Activated CD8-positive, alpha-beta memory T cell treated with anti-CD3 and anti-CD28 coated beads for 24 hours (primary cell): ENCODE data around the gene LRRC58.
"Not testable (repeated sequence)": the region's sequence is repeated elsewhere in the genome, so short reads cannot be mapped to it uniquely, and the experiment has no call there.

ENCODE experiments used
- DNase-seq: peaks from one replicate; pipeline ENCODE4 v3.0.0-alpha.2; 2020

Gene LRRC58

DNA sequence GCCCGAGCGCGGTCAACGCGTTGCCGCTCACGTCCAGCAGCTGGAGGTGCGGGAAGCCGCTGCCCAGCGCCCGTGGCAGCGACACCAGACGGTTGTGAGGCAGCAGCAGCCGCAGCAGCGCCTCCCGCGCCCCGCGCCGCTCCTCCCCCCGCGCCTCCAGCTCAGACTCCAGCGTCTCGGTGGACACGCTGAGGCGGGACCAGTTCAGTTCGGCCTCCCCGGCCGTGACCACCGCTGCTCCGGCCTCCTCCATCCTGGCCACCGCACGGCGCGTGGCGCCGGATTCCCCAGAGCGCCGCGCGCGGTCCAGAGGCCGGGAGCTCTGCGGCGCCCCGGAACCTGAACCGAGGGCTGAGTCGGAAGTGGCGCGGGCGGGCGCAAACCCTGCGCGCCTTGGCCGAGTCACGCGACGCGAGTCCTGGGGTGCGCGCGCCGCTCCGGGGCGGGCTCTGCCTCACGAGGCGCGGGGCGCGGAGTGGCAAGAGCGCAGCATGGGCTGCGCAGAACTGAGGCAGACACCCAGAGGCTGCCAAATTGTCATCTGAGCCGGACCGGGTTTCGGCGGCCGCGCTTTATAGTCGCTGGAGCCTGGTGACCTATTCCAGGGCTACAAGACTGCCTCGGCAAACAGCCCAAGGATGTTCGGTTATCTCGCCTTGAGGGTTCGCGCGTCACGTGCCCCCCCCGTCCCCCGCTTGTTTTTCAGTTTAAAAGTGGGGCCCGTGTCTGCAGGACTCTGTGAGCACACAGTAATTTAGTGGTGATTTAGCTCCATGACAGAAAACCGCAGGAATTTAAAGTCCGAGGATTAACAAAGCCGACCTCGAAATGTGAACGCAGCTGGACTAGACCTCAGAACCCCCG, at the start of gene LRRC58:
Gene LRRC58, minus strand, starts transcription at position 364 of the 864 bp plus-strand sequence. Its CDS starts 111 bp downstream, at position 253.
- DNase-seq, result peak; percentile 95

DNA sequence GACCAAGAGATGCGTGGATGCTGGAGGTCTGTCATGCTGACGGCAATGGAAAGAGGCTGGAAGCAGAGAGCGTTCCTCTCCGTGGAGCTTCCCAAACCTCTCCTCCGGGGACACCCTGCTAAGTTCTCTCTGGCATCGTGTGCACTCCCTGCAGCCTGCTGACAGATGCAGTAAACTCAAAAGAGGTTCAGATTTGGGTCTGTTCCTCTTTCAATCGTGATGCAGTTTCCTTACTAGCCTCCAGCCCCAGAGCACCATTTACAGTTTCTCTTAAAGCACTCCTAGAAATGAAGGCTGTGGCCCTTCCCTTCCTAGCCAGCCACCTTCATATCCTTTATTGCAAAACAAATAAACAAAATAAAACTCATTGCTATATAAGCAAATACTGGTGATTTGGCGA, 47.3 kb upstream of the LRRC58 start:
- no peak for DNase-seq

DNA sequence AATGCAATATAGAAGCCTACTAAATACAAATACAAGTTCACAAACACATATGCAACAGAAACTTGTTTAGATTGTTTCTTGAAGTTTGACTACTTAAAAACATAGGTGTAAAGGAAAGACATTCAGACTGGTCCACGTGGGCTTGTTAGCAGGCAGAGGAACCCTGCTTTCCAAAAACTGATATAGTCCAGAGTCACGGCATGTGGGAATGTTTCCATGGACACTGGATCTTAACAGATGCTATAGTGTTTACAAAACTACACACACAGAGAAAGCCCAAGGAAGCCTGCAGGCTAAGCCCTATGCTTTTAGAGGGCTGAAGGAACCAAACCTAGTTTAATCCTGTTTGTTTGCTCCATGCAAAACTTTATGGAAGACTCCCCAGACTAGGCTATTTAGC, 45.2 kb upstream of the LRRC58 start:
- DNase-seq, result no peak

DNA sequence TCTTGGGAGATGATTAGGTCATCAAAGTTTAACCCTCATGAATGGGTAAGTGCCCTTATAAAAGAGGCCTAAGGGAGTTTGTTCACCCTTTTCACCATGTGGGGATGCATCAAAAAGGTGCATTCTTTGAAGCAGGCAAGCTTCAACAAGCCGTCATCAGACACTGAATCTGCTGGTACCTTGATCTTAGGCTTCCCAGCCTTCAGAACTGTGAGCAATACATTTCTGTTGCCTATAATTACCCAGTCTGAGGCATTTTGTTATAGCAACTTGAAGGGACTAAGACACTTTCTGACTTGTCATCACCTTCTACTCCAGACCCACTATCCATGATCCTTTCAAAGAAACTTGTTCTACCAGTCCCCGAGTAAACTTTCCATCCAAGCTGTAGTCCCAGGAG, 44.6 kb upstream of the LRRC58 start:
- no peak for DNase-seq

GRCh38 chr3:120393243-120393642, 44.1 kb upstream of the LRRC58 start:
- no peak for DNase-seq

GRCh38 chr3:120382941-120383447, 33.8 kb upstream of the LRRC58 start:
- DNase-seq, result no peak

GRCh38 chr3:120381503-120381902, 32.3 kb upstream of the LRRC58 start:
- DNase-seq, result no peak

GRCh38 chr3:120377948-120378347, 28.8 kb upstream of the LRRC58 start:
- DNase-seq, result not testable (repeated sequence)

GRCh38 chr3:120370463-120370862, 21.3 kb upstream of the LRRC58 start:
- DNase-seq, result no peak

DNA sequence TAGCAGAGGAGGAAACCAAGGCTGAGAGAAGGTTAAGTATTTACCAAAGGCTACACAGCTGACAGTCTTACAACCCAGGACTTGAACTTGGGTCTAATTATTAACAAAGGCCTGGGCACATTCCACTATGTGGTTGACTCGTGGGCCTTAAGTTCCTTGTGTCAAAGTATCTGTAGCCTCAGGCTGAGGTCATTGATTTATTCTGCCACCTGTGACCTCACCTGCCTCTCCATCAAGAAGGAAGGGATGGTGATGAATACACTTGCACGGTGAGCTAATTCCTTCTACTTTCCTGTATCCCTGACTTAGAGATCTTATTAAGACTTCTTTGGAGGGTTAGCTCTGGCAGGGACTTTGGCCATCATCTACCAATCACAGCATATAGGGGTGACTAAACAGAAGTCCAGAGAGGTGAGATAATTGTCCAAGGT, 19.9 kb upstream of the LRRC58 start:
- no peak for DNase-seq

- DNase-seq, result no peak
These were observed 19.0 kb upstream of the LRRC58 start for GRCh38 chr3:120368172-120368571.

- DNase-seq, result no peak
These were observed 15.7 kb upstream of the LRRC58 start for GRCh38 chr3:120364821-120365220.

- DNase-seq, result no peak
These were observed 14.9 kb upstream of the LRRC58 start for GRCh38 chr3:120364101-120364500.

DNA sequence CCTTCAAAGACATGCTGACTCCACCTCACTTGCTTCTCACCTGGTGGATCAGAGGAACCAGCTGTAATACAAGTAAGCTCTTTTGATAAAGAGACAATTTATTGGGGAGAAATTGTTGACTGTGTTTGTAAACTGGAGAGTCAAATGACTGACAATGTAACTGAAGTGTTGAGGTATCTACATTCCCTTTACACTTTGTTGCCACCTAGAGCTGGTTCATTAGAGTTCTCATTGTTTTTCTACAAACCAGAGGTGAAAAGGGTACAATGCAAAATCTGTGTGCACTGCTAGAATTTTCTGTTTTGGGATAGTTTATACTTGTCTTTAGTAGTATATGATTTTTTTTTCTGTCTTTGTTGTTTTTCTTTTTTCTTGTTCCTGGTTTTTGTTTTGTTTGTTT, 8.7 kb upstream of the LRRC58 start:
- DNase-seq, result no peak

DNA sequence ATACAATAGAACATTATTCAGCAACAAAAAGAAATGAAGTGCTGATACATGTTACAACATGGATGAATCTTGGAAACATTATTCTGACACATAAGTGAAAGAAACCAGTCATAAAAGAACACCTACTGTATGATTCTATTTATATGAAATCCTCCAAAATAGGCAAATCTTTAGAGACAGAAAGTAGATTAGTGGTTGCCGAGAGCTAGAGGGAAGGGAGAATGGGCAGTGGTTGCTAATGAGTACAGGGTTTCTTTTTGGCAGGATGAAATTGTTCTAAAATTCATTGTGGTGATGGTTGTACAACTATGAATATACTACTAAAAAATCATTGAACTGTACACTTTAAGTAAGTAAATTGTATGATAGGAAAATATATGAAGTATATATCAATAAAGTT, 6.3 kb upstream of the LRRC58 start:
- DNase-seq, result no peak

DNA sequence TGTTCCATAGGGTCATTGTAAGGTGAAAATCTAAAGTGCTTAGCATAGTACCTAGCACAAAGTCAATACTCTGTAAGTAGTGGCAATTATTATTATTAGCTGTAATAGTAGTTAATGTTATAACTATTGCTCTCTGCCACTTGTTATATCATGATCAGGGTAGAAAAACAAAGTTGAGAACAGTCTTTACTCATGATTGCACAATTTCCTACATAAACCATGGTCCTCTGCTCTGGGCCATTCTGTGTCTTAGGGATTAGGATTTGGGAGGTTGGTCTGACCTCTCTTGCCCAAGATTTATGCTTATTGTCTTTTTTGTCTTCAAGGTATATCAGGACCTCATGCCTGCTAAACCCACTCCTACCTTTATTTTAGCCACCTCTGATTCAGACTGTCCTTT, 4.3 kb upstream of the LRRC58 start:
- DNase-seq, result no peak

GRCh38 chr3:120352017-120352416, 2.9 kb upstream of the LRRC58 start:
- DNase-seq, result no peak

GRCh38 chr3:120350401-120350941, 1.3 kb upstream of the LRRC58 start:
- no peak for DNase-seq

DNA sequence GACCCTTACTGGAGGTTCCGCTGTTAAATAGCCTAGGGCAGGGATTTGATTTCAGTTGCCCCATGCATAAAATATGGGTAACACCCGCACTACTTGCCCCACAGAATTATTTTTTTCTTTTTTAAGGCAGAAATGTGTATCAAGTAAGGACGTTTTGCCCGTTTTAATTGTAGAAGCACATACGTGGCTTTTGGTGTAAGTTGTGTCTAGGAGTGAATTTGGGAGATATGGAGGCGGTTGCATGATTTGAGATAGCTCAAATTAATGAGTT, 636 bp upstream of the LRRC58 start:
- no peak for DNase-seq

DNA sequence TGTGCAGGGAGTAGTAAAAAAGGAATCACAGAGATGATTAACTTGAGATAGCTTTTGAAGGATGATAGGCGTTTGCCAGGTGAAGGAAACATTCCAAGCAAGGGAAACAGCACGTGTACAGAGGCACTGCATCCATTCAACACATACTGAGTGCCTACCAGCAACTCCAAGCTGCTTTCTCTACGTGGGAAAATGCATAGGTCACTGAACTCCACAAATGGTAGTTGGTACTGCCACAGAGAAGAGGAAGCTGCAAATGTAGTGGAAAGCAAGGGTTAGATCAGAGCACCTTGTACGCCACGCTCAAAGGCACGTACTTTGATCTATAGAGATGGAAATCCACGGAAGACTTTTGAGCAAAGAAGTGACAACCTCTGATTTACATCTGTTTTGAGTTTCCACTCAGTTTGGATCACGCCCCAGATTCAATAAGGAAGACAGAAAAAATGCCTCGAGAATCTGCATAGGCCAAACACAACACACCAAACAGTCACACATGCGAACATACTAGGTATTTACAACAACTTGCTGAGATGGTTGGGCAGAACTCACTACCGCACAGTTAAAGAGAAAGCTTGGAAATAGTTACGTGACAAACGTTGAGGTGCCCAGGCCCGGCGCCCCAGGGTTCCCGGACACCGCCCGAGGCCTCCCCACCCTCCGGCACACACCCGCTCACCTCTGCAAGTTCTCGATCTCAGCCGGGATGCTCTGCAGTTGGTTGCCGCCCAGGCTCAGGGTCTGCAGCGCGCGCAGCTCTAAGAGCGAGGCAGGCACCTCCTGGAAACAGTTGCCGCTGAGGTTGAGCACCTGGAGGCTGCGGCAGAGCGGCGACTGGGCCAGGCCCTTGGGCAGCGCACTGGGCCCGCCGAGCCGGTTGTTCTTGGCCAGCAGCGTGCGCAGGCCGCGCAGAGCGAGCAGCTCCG, 826 bp downstream of the LRRC58 start:
- no peak for DNase-seq

DNA sequence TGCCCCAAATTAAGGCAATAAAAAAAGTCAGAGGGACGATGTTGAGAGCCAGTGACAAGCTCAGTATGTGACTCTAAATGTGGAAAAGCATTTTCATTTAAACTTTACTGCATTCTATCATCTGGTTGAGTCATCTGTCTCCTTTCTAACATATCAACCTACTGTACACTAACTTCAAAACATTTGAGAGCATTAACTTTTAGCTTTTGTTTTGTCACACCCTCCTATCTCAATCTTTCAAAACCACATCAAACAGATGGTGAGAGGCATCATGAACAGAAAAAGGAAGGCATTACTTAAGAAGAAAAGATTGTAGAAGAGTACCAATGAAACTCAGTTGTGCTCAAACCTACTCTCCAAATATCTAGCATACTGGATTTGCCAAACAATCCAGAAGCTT, 4.8 kb downstream of the LRRC58 start:
- no peak for DNase-seq

- no peak for DNase-seq
These were observed 7.4 kb downstream of the LRRC58 start for GRCh38 chr3:120341658-120342346.

- DNase-seq, result no peak
These were observed 9.8 kb downstream of the LRRC58 start for GRCh38 chr3:120339362-120339761.
